Mesenteric fat pad (tissue), 1 donor: ENCODE measurements around the gene CYFIP2. TPM values are rescaled to one million over a fixed set of nuclear protein-coding genes. Genes with fewer than 3 reads are reported as not detected.
"Not testable (repeated sequence)": the region's sequence is repeated elsewhere in the genome, so short reads cannot be mapped to it uniquely, and the experiment has no call there.

Experiments
- DNase-seq: peaks from one replicate; pipeline ENCODE4 v3.0.0-alpha.2; 2020; ENCODE audit warnings: low spot score
- long read RNA-seq: library from polyadenylated mRNA; unstranded; transcript quantifications from one replicate; pipeline ENCODE4 v2.0.0, GENCODE V29; 2020
- total RNA-seq: library from RNA; stranded (reverse); fragmentation: NEBNext Ultra II Directional; extraction: Animal tissue kit (Norgen Biotek cat#: 25700); gene quantifications from one replicate; pipeline ENCODE4 v1.2.1, GENCODE V29; 2021
- donor health status: DM: yes; HTN: yes; CAD: no.

CYFIP2 gene
- 7.3 TPM for total RNA-seq
- long read RNA-seq, full-length matches to known transcripts, result 1 of 5 reads
- long read RNA-seq, partial matches to known transcripts, result 3 of 5 reads
- long read RNA-seq, other reads (novel, unspliced or antisense), result 1 of 5 reads

- DNase-seq, result no peak
Observed at GRCh38 chr5:157265714-157266285, at the start of gene CYFIP2. Gene CYFIP2, plus strand, starts transcription at chr5:157266123. Its CDS starts 19,239 bp downstream, at chr5:157285362.

DNA sequence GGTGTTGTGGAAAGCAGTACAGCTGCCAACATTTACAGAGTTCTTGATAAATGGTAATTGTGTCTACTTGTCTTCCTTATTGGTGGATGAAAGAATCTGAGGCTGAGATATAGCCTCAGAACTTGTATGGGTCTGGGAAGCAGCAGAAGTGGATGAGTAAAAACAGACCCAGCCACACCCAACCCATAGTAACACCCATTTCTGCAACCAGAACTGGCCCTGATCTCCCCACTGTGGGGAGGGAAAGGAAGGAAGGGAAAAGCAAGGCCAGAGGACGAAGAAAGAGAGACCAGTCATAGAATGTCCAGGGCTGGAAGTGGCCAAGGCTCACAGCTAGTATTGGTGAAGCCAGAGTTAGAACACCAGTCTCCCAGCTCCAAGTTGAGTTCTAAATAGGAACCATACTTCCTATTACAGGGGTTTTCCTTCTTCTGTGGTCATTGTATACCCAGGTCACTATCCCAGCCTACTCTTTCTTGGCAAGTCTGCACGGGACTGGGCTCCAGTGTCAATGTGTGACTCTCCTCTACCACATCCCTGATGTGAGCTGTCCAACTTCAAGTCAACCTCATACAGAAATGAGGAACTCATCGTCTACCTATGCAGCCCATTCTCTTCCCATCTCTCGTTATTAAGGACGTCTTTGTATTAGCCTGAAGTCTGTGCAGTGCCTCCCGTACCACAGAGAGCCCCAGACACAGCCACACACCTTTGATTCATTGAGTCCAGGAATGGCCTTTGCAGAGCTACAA, 49.4 kb upstream of the CYFIP2 start:
- no peak for DNase-seq

- DNase-seq, result no peak
Observed at GRCh38 chr5:157217289-157218024, 48.5 kb upstream of the CYFIP2 start.

- DNase-seq, result no peak
Observed at GRCh38 chr5:157219491-157220271, 46.2 kb upstream of the CYFIP2 start.

DNA sequence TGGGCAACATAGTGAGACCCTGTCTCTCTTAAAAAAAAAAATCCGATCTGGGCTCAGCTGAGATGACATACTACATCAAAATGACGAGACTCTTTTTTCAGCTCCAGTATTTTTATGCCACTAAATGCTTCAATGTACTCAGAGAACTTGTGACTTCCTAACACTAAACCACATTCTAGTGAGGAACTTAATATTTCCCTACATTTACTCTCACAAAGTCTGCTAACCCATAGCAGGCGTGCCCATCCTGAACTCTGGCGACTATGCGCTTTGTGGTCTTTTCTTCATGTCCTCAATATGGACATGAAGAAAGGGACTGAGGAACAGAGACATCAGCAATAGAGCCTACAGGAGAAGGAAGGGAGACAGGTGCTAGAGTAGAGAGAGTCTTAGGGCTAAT, 44.0 kb upstream of the CYFIP2 start:
- no peak for DNase-seq

DNA sequence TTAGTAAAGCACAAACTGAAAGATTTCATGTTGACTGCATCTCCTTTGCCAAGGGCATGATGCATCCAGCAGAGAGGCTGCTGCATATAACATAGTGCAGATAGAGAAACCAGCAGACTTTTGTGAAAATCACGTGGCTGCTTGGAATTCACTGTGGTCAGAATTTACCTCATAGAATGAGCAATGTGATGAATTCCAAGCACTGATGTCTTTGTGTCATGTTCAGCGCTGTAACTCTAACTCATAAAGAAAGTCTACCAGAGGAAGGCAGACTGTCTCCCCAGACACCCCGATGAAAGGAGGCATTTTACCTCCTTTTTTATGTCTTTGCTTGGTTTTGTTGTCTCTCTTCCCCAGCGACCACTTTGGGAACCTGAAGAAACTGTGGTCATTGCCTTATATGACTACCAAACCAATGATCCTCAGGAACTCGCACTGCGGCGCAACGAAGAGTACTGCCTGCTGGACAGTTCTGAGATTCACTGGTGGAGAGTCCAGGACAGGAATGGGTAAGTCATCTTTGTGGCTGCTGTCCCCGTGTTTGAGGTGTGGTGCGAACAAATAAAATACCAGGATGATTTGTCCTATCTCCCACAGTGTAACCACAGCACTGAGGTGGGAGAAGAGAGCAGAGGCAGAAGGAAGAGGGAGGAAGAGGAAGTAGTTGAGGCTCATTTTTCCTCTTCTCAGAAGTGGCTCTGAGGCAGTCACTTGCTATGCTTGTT, 43.3 kb upstream of the CYFIP2 start:
- DNase-seq, result no peak

DNA sequence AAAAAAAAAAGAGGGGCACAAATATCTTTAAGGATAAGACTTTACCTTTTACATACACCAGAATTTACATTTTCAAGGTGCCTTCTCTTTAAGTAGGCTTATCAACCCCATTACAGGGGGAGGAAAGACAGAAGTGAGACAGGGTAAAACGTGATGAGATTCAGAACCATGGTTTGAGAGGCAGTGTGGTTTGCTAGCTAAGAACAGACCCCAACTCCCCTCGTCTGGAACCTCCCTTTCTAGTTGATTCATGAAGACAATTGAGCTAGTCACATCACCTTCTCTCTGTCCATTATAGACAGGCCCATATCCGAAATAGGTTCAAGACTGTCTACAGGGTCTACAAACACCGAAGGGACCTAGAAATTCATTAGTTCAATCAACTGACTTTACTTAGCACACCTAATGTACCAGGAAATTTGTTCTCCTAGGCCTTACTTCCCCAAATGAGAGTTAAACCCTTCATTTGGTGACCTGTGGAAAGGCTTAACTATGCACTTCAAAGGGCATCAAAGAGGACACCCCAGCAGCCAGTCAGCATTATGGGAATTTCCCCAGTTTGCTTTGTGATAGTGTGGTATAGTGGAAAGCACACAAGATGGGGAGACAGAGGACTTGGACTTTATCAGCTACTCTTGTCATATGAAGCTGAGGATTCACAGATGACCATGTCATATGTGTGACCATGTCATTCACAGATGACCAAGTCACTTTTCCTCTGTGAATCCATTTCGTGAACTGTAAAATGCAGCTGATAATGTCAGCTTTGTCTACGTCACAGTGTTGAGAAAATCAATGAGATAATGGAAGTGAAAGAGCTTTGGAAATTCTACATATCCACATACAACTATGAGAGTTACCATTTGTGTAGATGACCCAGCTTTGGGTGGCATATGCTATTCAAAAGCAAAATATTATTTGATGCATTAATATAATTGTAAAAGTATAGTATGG, 40.2 kb upstream of the CYFIP2 start:
- no peak for DNase-seq

DNA sequence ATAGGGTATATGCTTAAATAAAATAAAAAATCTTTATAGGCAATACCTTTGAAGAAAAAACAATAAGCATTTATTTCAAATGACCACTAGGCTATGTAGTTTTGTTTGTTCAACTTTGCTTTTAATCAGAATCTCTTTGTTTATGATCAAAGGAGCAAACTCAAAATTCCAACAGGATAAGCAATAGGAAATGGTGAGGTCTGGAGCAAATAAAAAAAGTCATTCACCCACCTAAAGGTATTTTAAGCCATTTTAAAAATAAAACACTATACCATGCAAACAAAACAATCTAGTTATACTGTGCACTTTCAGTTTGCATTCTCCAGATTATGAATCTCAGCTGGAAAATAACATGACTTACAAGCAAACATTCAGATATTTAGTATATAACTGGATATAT, 35.3 kb upstream of the CYFIP2 start:
- no peak for DNase-seq

- DNase-seq, result no peak
Observed at GRCh38 chr5:157232706-157233105, 33.2 kb upstream of the CYFIP2 start.

GRCh38 chr5:157233515-157233914, 32.4 kb upstream of the CYFIP2 start:
- no peak for DNase-seq

DNA sequence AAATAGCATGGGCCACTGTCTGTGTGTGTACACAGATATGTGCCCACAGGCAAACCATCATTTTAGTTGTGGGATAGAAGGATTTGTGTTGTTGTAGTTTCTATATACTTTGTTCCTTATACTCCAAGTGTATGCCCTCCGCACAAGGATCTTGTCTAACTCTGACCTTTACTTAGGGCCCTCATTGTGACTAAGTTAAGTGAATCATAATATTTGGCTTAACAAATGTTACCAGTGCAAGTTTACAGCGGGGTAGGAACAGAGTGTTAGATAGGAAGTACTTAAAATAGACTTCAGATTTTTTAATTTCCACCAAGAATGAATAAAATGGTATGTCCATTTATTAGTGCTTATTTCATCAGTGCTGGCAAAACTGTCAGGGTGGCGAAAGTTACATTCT, 29.5 kb upstream of the CYFIP2 start:
- DNase-seq, result no peak

DNA sequence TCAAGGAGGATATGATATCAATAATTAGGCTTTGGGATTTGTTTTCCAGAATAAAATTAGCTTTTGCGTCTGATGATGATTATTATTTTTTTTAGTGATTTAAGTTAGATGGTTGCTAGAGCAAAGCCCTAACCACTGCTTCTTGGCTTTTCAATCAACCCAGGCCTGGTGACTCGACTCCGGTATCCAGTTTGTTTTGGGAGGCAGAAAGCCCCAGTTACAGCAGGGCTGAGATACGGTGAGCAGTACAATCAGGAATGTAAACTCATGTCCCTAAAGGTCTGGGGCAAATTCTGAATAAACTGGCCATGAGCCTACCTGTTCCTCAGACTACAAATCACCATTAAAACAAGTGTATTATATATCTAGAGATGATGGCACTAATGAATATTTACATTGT, 24.4 kb upstream of the CYFIP2 start:
- DNase-seq, result no peak

- DNase-seq, result not testable (repeated sequence)
Observed at GRCh38 chr5:157244704-157245103, 21.2 kb upstream of the CYFIP2 start.

DNA sequence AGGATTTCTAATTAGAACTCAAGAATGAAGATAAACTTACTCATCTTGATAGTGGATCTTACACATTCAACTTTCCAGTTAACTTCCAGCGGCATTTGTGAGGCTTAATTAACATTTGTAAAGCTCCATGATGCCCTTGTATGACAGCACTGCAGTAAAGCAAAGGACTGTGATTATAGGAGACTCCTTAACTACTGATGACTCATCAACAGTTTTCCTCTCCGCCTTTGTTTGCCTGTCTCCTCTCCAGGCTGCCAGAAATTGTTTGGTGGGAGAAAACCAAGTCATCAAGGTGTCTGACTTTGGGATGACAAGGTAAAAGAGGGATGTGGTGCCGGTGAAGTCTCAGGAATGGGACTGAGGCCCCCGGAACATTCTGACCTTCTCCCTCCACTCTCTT, 20.4 kb upstream of the CYFIP2 start:
- DNase-seq, result no peak

DNA sequence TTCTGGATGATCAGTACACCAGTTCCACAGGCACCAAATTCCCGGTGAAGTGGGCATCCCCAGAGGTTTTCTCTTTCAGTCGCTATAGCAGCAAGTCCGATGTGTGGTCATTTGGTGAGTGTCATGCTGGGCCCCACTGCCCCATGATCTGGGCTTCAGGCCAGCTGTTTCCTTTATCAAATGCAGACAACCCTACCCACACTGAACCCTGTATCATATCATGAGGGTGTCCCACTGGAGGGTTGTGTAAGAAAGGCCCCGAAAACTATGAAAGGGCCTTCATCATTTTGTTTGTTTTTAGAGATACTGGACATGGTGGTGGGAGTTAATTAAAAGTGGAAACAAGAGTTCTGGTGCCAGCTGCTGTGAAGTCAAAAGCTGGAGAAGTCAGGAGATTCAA, 20.0 kb upstream of the CYFIP2 start:
- no peak for DNase-seq

- DNase-seq, result no peak
Observed at GRCh38 chr5:157247267-157247666, 18.7 kb upstream of the CYFIP2 start.

- no peak for DNase-seq
Observed at GRCh38 chr5:157248821-157249470, 17.0 kb upstream of the CYFIP2 start.

- no peak for DNase-seq
Observed at GRCh38 chr5:157252711-157253465, 13.0 kb upstream of the CYFIP2 start.
